Neutrophil (primary cell): ENCODE data around the gene IQSEC1.

Experiments
- H3K27ac ChIP-seq: fragments of 200-600 bp; sonication (generic); 2 replicates; pipeline ENCODE4 v1.5.1; 2016; ENCODE audit warnings: mild to moderate bottlenecking, moderate library complexity
- H3K27me3 ChIP-seq: fragments of 200-600 bp; sonication (generic); 2 replicates; pipeline ENCODE4 v1.6.0; 2016; ENCODE audit warnings: mild to moderate bottlenecking
- H3K36me3 ChIP-seq: fragments of 200-600 bp; sonication (generic); 2 replicates; pipeline ENCODE4 v1.5.1; 2017
- H3K4me1 ChIP-seq, 2 experiments: fragments of 200-600 bp in 1 of 2; sonication (generic) in 1 of 2; 1 replicate in 1 of 2; 2 replicates in 1 of 2; pipeline versions ENCODE4 v1.5.1 to v1.6.1; 2013 to 2016; ENCODE audit warnings: low read depth in 1 of 2, low read length in 1 of 2, mild to moderate bottlenecking in 1 of 2, moderate library complexity in 1 of 2; ENCODE audit not compliant: control insufficient read depth in 1 of 2, insufficient read depth in 1 of 2
- H3K4me3 ChIP-seq, 2 experiments: fragments of 200-600 bp in 1 of 2; sonication (generic) in 1 of 2; 1 replicate in 1 of 2; 2 replicates in 1 of 2; pipeline ENCODE4 v1.5.1; 2013 to 2016; ENCODE audit warnings: low read depth in 1 of 2, low read length in 1 of 2, mild to moderate bottlenecking in 1 of 2, moderate library complexity in 1 of 2
- H3K9me3 ChIP-seq: fragments of 200-600 bp; sonication (generic); 2 replicates; pipeline ENCODE4 v1.5.1; 2016
- CTCF ChIP-seq: fragments of 200-600 bp; sonication (generic); IDR thresholded peaks from 2 replicates; pipeline ENCODE4 v1.5.1; 2016; ENCODE audit warnings: antibody characterized with exemption

The IQSEC1 gene

GRCh38 chr3:12967606-12968351 is 105.5 kb downstream of the IQSEC1 start:
- Histone ChIP-seq H3K9me3 (no peaks in the 10 kb centered on the region), H3K4me1 (peaks cover 48 to 59% of the 10 kb centered on the region in 2 experiments), H3K27ac (peak overlapping the region; percentile 39), H3K36me3 (peaks cover 69% of the 10 kb centered on the region), H3K27me3 (peaks cover 14% of the 10 kb centered on the region), H3K4me3 (peak overlapping the region; percentile 54 to 67)
- peak; percentile 50 for TF ChIP-seq CTCF

- Histone ChIP-seq H3K4me1 (peaks cover 48 to 67% of the 10 kb centered on the region in 2 experiments), H3K4me3 (peak overlapping the region; percentile 54 to 67), H3K36me3 (peaks cover 69% of the 10 kb centered on the region), H3K27ac (peak overlapping the region; percentile 39), H3K27me3 (peaks cover 14% of the 10 kb centered on the region), H3K9me3 (no peaks in the 10 kb centered on the region)
- no peak for TF ChIP-seq CTCF
Observed at GRCh38 chr3:12966847-12967605, 106.2 kb downstream of the IQSEC1 start.

GRCh38 chr3:12965999-12966846 is 107.0 kb downstream of the IQSEC1 start:
- no peak for TF ChIP-seq CTCF
- peaks cover 56 to 75% of the 10 kb centered on the region in 2 experiments for H3K4me1 ChIP-seq
- peaks cover 14% of the 10 kb centered on the region for H3K27me3 ChIP-seq

GRCh38 chr3:12964711-12965612 is 108.3 kb downstream of the IQSEC1 start:
- H3K27ac ChIP-seq = peak overlapping the region; percentile 52
- H3K36me3 ChIP-seq = peaks cover 59% of the 10 kb centered on the region
- no peak for TF ChIP-seq CTCF
- peaks cover 68 to 87% of the 10 kb centered on the region in 2 experiments for H3K4me1 ChIP-seq
- H3K27me3 ChIP-seq = peaks cover 14% of the 10 kb centered on the region
- H3K9me3 ChIP-seq = no peaks in the 10 kb centered on the region
- no peak overlapping the region for H3K4me3 ChIP-seq

More at GRCh38 chr3:12965999-12966846, 107.0 kb downstream of the IQSEC1 start:
- no peaks in the 10 kb centered on the region for H3K9me3 ChIP-seq
- H3K4me3 ChIP-seq = peak overlapping the region; percentile 54 to 67
- no peak overlapping the region for H3K27ac ChIP-seq
- peaks cover 67% of the 10 kb centered on the region for H3K36me3 ChIP-seq
